Thoracic aorta (tissue), 2 donors: ENCODE measurements around the gene COPS6. TPM values are rescaled to one million over a fixed set of nuclear protein-coding genes. Genes with fewer than 3 reads are reported as not detected.

Experiments used
- ATAC-seq: fragments of 150-250 bp; one replicate; pipeline ENCODE4 v1.8.0; 2017; ENCODE audit warnings: low read depth; ENCODE audit not compliant: insufficient number of reproducible peaks, low FRiP score
- DNase-seq: peaks from one replicate; pipeline ENCODE4 v3.0.0-alpha.2; 2020; ENCODE audit warnings: low spot score
- H3K27ac ChIP-seq, 2 donors: fragments of 200-600 bp; sonication (generic); 1 replicate in 1 of 2; 2 replicates in 1 of 2; pipeline ENCODE4 v1.5.1; 2016; ENCODE audit warnings: mild to moderate bottlenecking in 2 of 2, moderate library complexity in 2 of 2
- H3K27me3 ChIP-seq: fragments of 200-600 bp; sonication (generic); replicated peaks from 2 replicates; pipeline ENCODE4 v1.6.0; 2016; ENCODE audit warnings: mild to moderate bottlenecking; ENCODE audit not compliant: insufficient read depth
- H3K36me3 ChIP-seq: fragments of 200-600 bp; sonication (generic); one replicate; pipeline ENCODE4 v1.5.1; 2016
- H3K4me1 ChIP-seq, 2 donors: fragments of 200-600 bp; sonication (generic); 1 replicate in 1 of 2; 2 replicates in 1 of 2; pipeline versions ENCODE4 v1.5.1 to v1.6.0; 2016; ENCODE audit warnings: low read depth in 2 of 2, mild to moderate bottlenecking in 1 of 2; ENCODE audit not compliant: control insufficient read depth in 1 of 2
- H3K4me3 ChIP-seq: fragments of 200-600 bp; sonication (generic); 2 replicates; pipeline ENCODE4 v1.5.1; 2016; ENCODE audit warnings: mild to moderate bottlenecking
- H3K9me3 ChIP-seq: fragments of 200-600 bp; sonication (generic); 2 replicates; pipeline ENCODE4 v1.5.1; 2016
- CTCF ChIP-seq: fragments of 200-600 bp; sonication (generic); IDR thresholded peaks from one replicate; pipeline ENCODE4 v1.5.1; 2019; ENCODE audit warnings: antibody characterized with exemption
- total RNA-seq, 2 donors: library from RNA; depleted of rRNA; stranded (reverse); fragments of >200 nt; gene quantifications; one replicate each; pipeline versions ENCODE4 v1.1.0 to v1.2.3, GENCODE V29; 2016

COPS6 gene
- total RNA-seq, 2 donors from 2014 or later: 40.4 to 76.2 TPM

- no peak overlapping the region for H3K27ac ChIP-seq
- DNase-seq: no peak
- H3K36me3 ChIP-seq: peaks cover 41% of the 10 kb centered on the region
- H3K9me3 ChIP-seq: no peaks in the 10 kb centered on the region
- TF ChIP-seq CTCF: no peak
- no peak overlapping the region for H3K4me3 ChIP-seq
- no peaks in the 10 kb centered on the region for H3K27me3 ChIP-seq
- peaks cover 11 to 15% of the 10 kb centered on the region in 2 donors for H3K4me1 ChIP-seq
- ATAC-seq: no peak
Observed at GRCh38 chr7:100090527-100091410, 2.0 kb downstream of the COPS6 start.

DNA sequence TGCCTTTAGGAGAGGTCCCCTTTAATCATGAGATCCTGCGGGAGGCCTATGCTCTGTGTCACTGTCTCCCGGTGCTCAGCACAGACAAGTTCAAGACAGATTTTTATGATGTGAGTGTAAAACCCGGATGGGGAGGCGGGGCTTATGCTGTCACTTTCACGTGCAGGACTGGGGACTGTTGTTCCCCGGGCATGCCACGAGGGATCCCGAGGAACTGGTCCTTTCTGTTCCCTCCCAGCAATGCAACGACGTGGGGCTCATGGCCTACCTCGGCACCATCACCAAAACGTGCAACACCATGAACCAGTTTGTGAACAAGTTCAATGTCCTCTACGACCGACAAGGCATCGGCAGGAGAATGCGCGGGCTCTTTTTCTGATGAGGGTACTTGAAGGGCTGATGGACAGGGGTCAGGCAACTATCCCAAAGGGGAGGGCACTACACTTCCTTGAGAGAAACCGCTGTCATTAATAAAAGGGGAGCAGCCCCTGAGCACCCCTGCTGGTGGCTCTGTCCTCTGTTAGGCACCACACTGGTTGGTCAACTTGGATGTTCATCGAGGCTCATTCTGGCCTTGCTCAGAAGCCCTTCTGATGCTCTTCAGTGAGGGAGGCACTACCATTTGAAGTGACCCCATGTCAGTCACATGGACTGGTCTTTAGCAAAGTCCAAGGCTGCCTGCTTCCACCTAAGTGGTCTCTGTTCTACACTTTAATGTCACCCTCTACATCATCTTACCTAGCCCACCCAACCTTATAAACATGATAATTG is 2.8 kb downstream of the COPS6 start:
- H3K27ac ChIP-seq: no peak overlapping the region
- no peak for TF ChIP-seq CTCF

DNA sequence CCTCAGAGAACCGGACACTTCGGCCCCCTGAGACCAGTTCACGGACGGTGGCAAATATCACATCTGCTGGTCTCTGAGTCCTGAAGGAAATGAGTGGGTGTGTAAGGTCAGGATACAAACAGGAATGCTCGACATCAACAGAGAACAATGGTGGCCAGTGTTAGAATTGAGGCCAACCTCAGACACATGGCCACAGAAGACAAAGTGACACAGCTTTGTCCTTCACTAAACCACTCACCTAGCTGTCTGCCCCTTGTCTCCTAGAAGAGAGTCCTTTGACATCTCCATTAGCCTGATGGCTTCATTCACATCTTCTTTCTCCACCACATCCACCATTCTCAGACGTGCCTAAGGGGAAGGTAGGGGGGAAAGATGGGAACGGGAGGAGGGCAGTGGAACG is 4.3 kb downstream of the COPS6 start:
- ATAC-seq: no peak
- Histone ChIP-seq H3K36me3 (peaks cover 61% of the 10 kb centered on the region), H3K27ac (no peak overlapping the region), H3K4me1 (peaks cover 10 to 13% of the 10 kb centered on the region in 2 donors), H3K4me3 (no peak overlapping the region), H3K9me3 (no peaks in the 10 kb centered on the region), H3K27me3 (no peaks in the 10 kb centered on the region)
- TF ChIP-seq CTCF: no peak
- no peak for DNase-seq

More for the DNA sequence above, 2.8 kb downstream of the COPS6 start:
- no peak for ATAC-seq
- Histone ChIP-seq H3K4me1 (peaks cover 11 to 15% of the 10 kb centered on the region in 2 donors), H3K36me3 (peaks cover 48% of the 10 kb centered on the region), H3K4me3 (no peak overlapping the region), H3K9me3 (no peaks in the 10 kb centered on the region), H3K27me3 (no peaks in the 10 kb centered on the region)
- DNase-seq: no peak

GRCh38 chr7:100093498-100093897 is 4.7 kb downstream of the COPS6 start:
- no peak overlapping the region for H3K4me3 ChIP-seq
- no peaks in the 10 kb centered on the region for H3K27me3 ChIP-seq
- no peak overlapping the region for H3K27ac ChIP-seq
- ATAC-seq: no peak
- H3K4me1 ChIP-seq: peaks cover 6 to 9% of the 10 kb centered on the region in 2 donors
- no peaks in the 10 kb centered on the region for H3K9me3 ChIP-seq
- peaks cover 66% of the 10 kb centered on the region for H3K36me3 ChIP-seq
- DNase-seq: no peak
- TF ChIP-seq CTCF: no peak

DNA sequence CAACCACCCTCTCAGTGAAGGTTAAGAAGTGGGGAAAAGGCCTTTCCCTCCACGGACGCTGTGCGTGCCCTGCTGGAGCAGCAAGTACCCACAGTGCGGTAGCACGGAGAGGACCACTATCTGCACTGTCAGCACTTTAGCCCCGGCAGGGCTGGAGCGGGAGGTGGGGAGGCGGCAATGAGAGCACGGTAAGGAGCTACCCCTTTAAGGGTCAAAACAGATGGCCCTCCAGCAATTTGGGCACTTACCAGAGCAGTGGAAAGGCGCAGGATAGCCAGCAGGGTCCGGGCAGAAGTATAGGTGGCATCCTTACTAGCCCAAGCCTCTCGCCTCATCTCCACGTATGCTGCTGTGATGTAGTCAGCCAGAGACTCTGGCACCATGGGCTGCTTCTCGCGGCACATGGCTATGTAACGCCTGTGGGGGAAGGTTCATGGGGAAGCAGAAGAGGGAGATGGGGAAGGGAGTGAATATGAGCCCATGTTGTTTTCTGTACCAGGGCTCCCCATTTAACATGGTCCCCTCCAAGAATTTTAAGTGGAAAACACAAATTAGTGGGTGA is 5.2 kb downstream of the COPS6 start:
- no peak for TF ChIP-seq CTCF
- Histone ChIP-seq H3K36me3 (peaks cover 71% of the 10 kb centered on the region), H3K27me3 (no peaks in the 10 kb centered on the region), H3K27ac (no peak overlapping the region), H3K4me3 (no peak overlapping the region), H3K9me3 (no peaks in the 10 kb centered on the region), H3K4me1 (peaks cover 6 to 10% of the 10 kb centered on the region in 2 donors)
- DNase-seq (no peak), ATAC-seq (no peak)
